K562 treated with DMSO at 1 percent for 24 hours (cell line): ENCODE measurements around the gene STIM1. TPM values are rescaled to one million over a fixed set of nuclear protein-coding genes. Genes with fewer than 3 reads are reported as not detected.

Experiments used
- total RNA-seq: library from RNA; unstranded; fragments of 300-600 nt; gene quantifications from 2 replicates; pipeline ENCODE4 v1.2.3, GENCODE V29; 2022; ENCODE audit warnings: low read depth; ENCODE audit not compliant: insufficient read depth

Gene STIM1
- 51.0 and 51.5 TPM in 2 replicates for total RNA-seq

DNA sequence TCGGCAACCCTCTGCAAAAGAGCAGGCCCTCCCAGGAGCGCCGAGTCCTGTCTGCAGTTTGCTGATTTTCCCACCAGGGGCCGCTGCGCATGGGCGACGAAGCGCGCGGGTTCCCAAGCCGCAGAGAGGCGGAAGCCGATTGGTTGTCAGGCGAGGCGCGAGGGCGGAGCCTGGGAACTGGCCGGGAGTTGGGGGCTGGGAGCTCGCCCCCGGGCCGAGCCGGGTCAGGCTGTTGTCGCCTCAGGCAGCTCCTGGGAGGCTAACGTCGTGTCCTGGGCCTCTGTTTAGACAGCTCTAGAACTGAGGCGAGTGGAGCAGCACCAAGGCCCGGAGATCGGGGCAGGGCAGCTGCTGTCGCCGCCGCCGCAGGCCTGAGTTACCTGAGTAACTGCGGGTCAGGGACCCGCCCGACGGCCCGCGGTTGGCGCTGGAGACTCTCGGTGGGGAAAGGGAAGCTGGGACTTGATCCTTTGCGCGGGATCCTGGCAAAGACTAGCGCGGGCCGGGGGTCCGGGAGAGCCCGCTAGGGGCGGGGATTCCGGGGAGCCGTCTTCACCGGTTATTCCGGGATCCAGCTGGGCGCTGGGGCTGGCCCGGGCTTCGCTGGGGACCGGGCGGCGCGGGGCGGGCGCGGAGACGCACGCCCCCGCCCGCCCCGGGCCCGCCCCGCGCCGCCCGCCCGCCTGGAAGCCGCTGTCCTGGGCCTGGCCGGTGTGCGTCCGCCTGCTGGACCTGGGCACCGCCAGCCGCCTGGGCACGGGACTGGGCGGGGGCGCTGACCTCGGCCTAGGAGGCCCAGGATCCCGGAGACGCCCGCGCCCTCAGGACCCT lies at the start of gene STIM1:
STIM1 (plus strand) TSS at position 688 of the 831 bp plus-strand sequence. CDS start 607 bp downstream, outside the sequence.

GRCh38 chr11:3807909-3808860 lies 47.3 kb upstream of the STIM1 start, which contains the start of gene PGAP2:
Gene PGAP2, plus strand, starts transcription at chr11:3808560. Its CDS starts 2,700 bp downstream, at chr11:3811260.

DNA sequence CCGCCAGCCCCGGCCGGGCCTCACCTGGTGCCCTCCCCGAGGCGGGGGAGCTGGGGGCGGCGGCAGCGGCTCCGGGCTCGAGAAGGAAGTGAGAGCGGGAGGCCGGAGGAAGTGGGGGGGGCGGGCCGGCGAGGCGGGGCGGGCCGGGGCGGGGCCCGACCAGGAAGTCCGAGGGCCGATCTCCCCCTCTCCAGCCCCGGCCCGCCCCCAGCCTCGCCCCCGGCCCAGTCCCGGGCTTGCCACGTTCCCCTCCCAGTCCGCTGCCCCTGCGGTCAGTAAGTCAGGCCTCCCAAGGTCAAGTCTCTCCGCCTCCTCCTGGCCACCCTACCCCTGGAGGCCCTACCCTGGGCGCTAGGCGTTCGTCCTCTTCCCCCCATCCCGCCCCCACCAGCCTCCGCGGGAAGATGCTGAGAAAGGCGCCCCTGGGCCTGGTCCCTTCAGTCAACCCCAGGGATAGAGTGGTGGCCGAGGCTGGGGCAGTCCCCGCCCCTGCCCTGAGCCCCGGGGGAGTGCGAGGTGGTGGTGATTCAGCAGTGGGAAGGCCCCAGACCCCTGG lies 14.5 kb upstream of the STIM1 start, which contains the start of gene RHOG:
RHOG (minus strand) TSS at position 90 of the 556 bp plus-strand sequence. CDS start 12,821 bp downstream, outside the sequence.

GRCh38 chr11:4094348-4095291 lies 239.2 kb downstream of the STIM1 start, which contains the start of gene RRM1:
Gene RRM1, plus strand, starts transcription at chr11:4094799. Its CDS starts 214 bp downstream, at chr11:4095013.

Other genes with a start within 250 kb of the STIM1 start
- gene ART5, start 213.7 kb upstream of the STIM1 start, total RNA-seq: 0.72 and 1.3 TPM in 2 replicates
- gene ART1, start 210.5 kb upstream of the STIM1 start, total RNA-seq: not detected in 2 replicates
- gene CHRNA10, start 184.3 kb upstream of the STIM1 start, total RNA-seq: 1.9 and 2.2 TPM in 2 replicates
- gene NUP98, start 58.1 kb upstream of the STIM1 start, total RNA-seq: 73.2 and 85.3 TPM in 2 replicates
- 31.5 and 37.0 TPM in 2 replicates for gene PGAP2, start 47.1 kb upstream of the STIM1 start, total RNA-seq
- 211 and 231 TPM in 2 replicates for gene RHOG, start 14.7 kb upstream of the STIM1 start, total RNA-seq
- 79.9 and 94.0 TPM in 2 replicates for gene RRM1, start 239.1 kb downstream of the STIM1 start, total RNA-seq